CD4-positive, alpha-beta T cell treated with Interleukin-6 for 4 hours (primary cell): ENCODE results near the gene CLEC4M.
"Not testable (repeated sequence)": the region's sequence is repeated elsewhere in the genome, so short reads cannot be mapped to it uniquely, and the experiment has no call there.

Experiments used
- DNase-seq: peaks from one replicate; pipeline ENCODE4 v3.0.0-alpha.2; 2020; ENCODE audit warnings: mixed read lengths

Gene CLEC4M

GRCh38 chr19:7742575-7742974 is 20.5 kb upstream of the CLEC4M start:
- DNase-seq, result no peak

GRCh38 chr19:7742991-7743390 is 20.1 kb upstream of the CLEC4M start:
- no peak for DNase-seq

- DNase-seq, result no peak
Observed at GRCh38 chr19:7743425-7743841, 19.6 kb upstream of the CLEC4M start.

- DNase-seq, result no peak
Observed at GRCh38 chr19:7744199-7744786, 18.8 kb upstream of the CLEC4M start.

GRCh38 chr19:7744871-7745650 is 18.0 kb upstream of the CLEC4M start:
- no peak for DNase-seq

- not testable (repeated sequence) for DNase-seq
Observed at GRCh38 chr19:7746306-7746705, 16.7 kb upstream of the CLEC4M start.

DNA sequence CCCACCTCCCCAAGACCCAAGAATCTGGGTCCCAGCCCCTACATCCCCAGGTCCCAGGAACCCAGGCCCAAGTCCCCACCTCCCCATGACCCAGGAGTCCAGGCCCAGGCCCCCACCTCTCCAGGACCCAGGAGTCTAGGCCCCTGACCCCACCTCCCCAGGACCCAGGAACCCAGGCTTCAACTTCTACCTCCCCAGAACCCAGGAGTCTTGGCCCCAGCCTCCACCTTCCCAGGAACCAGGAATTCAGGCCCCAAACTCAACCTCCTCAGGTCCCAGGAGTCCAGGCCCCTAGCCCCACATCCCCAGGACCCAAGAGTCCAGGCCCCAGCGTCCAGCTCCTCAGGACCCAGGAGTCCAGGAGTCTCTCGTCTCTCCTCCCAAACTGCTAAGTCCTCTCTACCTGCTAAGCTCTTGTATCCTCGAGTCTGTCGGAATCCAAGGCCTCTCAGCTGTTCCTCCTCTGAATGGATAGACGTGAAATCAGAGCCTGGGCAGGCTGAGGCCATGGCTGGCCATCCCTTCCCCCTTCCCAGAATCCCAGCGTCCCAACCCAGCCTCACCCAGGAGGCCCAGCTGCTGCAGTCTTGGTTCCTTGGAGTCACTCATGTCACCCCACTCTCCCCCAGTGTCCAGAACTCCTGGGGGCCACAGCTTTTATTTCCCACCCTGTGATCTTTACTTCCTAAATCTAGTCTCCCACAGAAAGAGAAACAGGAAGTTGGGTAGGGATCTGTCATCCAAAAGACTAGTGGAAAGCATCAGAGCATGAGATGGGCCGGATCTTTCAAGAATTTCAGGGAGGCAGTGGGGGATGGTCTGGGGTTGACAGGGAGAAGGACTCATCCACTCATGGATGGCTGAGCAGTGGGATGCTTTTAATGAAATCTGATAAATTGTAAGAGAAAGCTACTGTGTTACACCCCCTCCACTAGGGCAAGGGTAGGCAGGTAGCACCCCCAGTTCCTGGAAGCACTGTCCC is 15.8 kb upstream of the CLEC4M start, which contains the start of gene CD209:
CD209 (minus strand) TSS at position 632 of the 982 bp plus-strand sequence; CDS start at position 609, 23 bp downstream.
- DNase-seq, result no peak

DNA sequence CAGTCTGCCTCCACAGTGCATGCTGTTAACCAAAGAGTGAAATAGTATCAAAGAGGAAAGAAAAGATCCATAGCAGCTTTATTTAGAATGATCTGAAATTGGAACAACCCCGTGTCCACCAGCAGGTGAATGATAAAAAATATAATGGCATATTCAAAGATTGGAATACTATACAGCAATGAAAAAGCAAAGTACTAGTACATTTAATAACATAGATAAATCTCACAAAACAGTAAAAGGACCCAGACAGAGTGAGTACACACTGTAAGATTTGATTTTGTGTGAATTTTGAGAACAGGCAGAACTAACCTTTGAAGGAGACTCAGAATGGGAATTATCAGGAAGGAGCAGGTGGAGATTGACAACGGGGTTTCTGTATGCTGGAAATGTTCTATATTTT is 14.9 kb upstream of the CLEC4M start:
- no peak for DNase-seq

DNA sequence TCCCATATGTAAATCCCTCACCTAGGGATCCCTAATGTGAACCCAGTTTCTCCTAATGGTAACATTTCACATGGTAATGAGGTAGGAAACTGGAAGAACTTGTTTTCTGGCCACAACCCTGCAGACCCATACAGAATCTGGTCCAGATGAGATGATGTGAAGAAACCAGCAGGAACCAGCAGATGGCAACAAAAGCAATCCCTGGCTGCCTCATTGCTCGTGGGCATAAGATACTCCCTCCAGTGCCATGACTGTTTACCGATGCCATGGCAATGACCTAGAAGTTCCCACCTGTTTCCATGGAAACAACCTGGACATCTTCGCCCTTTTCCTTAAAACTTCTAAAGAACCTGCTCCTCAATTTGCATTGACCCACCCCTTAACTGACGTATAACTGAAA is 14.3 kb upstream of the CLEC4M start:
- DNase-seq, result no peak

GRCh38 chr19:7751157-7751783 is 11.8 kb upstream of the CLEC4M start:
- peak; percentile 25 for DNase-seq

- no peak for DNase-seq
Observed at GRCh38 chr19:7756258-7756657, 6.8 kb upstream of the CLEC4M start.

DNA sequence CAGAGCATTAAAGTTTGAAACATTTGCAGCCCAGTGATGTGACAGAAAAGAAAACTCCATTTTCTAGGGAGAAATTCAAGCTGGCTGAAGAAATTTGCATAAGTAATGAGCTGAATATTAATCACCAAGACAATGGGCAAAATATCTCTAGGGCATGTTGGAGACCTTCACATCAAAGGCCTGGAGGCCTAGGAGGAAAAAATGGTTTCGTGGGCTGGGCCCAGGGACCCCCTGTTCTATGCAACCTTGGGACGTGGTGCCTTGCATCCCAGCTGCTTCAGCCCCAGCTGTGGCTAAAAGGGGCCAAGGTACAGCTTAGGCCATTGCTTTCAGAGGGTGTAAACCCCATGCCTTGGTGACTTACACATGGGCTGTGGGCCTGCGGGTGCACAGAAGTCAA is 5.7 kb upstream of the CLEC4M start:
- DNase-seq, result no peak

DNA sequence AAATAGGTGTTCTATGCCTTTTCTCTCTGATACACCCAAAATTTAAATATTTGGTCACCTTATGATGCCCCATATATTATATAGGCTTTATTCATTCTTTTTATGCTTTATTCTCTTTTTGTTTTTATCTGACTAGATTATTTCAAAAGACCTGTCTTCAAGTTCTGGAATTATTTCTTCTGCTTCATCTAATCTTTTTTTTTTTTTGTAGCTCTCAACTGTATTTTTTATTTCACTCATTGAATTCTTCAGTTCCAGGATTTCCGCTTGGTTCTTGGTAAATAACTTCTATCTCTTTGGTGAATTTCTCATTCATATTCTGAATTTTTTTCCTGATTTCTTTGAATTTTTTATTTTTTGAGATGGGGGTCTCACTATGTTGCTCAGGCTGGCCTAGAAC is 3.9 kb upstream of the CLEC4M start:
- no peak for DNase-seq

GRCh38 chr19:7763696-7764095 is 653 bp downstream of the CLEC4M start:
- DNase-seq, result no peak

- DNase-seq, result not testable (repeated sequence)
Observed at GRCh38 chr19:7764157-7764556, 1.1 kb downstream of the CLEC4M start.

- DNase-seq, result not testable (repeated sequence)
Observed at GRCh38 chr19:7765043-7765442, 2.0 kb downstream of the CLEC4M start.

GRCh38 chr19:7766535-7766934 is 3.5 kb downstream of the CLEC4M start:
- no peak for DNase-seq

DNA sequence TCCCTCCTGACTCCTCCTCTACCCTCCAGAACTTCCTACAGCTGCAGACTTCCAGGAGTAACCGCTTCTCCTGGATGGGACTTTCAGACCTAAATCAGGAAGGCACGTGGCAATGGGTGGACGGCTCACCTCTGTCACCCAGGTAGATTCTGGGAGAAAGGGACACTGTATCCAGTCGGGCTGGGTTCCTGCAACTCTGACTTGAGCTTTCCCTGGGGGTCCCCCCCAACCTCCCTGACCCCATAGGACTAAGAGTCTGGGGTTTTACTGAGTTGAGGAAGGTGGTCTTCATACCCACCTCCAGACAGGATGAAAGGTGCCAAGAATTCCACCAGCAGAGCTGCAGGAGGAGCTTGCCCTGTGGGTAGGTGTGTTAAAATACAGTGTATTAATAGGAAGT is 4.4 kb downstream of the CLEC4M start:
- DNase-seq, result no peak

DNA sequence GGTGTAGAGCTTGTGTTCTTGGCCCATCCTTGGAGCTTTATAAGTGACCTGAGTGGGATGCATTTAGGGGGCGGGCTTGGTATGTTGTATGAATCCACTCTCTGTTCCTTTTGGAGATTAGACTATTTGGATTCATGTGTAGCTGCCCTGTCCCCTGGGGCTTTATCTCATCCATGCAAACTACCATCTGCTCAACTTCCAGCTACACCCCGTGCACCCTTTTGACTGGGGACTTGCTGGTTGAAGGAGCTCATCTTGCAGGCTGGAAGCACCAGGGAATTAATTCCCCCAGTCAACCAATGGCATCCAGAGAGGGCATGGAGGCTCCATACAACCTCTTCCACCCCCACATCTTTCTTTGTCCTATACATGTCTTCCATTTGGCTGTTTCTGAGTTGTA is 6.1 kb downstream of the CLEC4M start:
- no peak for DNase-seq

GRCh38 chr19:7771072-7771471 is 8.0 kb downstream of the CLEC4M start:
- DNase-seq, result no peak

- peak; percentile 19 for DNase-seq
Observed at GRCh38 chr19:7772752-7773291, 9.8 kb downstream of the CLEC4M start.

DNA sequence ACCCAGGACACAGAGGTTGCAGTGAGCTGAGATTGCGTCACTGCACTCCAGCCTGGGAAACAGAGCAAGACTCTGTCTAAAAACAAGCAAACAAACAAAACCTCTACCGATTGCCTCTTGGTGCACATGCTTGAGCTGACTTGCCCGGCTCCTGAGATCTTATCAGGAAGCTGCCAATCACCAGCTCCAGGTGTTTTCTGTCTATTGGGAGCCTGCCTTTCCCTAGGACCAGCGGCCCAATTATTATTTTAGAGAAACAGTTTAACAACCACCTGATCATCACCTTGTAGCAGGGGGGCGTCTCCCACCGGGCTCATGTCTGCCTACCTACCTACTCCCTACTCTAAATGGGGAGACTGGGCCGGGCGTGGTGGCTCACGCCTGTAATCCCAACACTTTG is 10.8 kb downstream of the CLEC4M start:
- DNase-seq, result no peak

- no peak for DNase-seq
Observed at GRCh38 chr19:7775761-7776160, 12.7 kb downstream of the CLEC4M start.
